OCI-LY1 (cell line): ENCODE results near the gene PPP1R3E.

Experiments used
- CTCF ChIP-seq: fragments of 200-600 bp; sonication (generic), shearing (Covaris generic); IDR thresholded peaks from 2 replicates; pipeline ENCODE4 v1.5.1; 2017; ENCODE audit warnings: mild to moderate bottlenecking, antibody characterized with exemption, low read length, moderate library complexity, mixed read lengths
- EZH2 ChIP-seq: fragments of 200-600 bp; sonication (generic), shearing (Covaris generic); IDR thresholded peaks from 2 replicates; pipeline ENCODE4 v1.8.0; 2017; ENCODE audit warnings: borderline replicate concordance, mixed run types, mild to moderate bottlenecking, antibody characterized with exemption, low read length, moderate library complexity, mixed read lengths

- TF ChIP-seq CTCF (no peak), EZH2 (no peak)
These were observed 21.3 kb upstream of the PPP1R3E start for GRCh38 chr14:23323838-23324454.
